GM19438 (cell line): ENCODE results near the gene TMEM139.
A peak's percentile ranks its signal among the peaks of the same experiment; 100 is the strongest.

Experiments used
- ATAC-seq: cut with Tn5 transposase; IDR thresholded peaks from one replicate; pipeline ENCODE4 v1.9.1; 2021; ENCODE audit warnings: low read depth; ENCODE audit not compliant: unreplicated experiment

Gene TMEM139

GRCh38 chr7:143284591-143285469 lies at the start of gene TMEM139:
TSS of gene TMEM139 (plus strand) at chr7:143284958. CDS start at chr7:143285958, 1,000 bp downstream.
- no peak for ATAC-seq

DNA sequence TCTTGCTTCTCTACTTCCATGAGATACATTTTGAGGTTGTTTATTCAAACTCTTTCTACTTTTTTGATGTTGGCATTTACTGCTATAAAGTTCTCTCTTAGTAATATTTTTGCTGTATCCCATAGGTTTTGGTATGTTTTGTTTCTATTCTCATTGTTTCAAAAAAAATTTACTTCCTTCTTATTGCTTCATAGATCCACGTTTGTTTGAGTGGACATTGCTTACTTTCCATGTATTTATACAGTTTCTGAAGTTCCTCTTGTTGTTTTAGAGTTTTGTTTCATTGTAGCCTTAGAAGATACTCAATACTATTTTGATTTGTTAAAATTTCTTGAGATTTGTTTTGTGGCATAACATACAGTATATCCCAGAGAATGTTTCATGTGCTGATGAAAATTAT lies 49.2 kb upstream of the TMEM139 start:
- ATAC-seq: no peak

GRCh38 chr7:143236408-143236990 lies 48.3 kb upstream of the TMEM139 start:
- no peak for ATAC-seq

GRCh38 chr7:143237366-143237765 lies 47.4 kb upstream of the TMEM139 start:
- ATAC-seq: no peak

DNA sequence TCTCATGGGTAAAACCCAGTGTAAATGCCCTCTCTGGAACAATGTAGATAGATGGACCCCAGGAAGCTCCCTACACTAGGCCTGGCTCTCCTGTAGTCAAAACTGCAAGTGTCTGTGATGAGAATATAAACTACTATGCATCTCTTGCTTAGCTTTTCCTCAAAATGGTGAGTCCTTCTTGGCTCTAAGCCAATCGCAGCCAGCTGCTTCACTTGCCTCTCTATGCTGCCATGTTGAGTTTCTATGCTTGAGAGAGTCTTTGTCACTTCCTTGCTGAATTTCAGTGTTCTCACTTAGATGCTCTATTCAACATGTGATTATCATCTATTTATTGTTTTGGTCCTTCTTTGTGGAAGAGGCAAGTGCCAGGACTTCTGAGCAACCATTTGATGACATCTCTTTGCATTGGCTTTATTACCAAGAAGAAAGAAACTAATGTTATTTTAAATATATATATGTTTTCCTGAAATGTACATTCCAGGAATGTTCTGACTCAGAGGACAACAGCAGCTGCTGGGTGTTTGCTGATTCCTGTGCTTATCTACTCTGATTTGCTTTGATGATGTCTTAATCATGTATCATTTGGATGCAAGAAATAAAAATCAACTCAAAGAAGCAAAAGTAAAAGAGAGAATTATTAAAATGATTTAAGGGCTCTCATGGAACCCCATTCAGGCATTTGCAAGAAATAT lies 46.3 kb upstream of the TMEM139 start:
- ATAC-seq: no peak

- no peak for ATAC-seq
These were observed 44.9 kb upstream of the TMEM139 start for GRCh38 chr7:143239813-143240212.

GRCh38 chr7:143240291-143241168 lies 44.2 kb upstream of the TMEM139 start:
- ATAC-seq: peak; percentile 92

DNA sequence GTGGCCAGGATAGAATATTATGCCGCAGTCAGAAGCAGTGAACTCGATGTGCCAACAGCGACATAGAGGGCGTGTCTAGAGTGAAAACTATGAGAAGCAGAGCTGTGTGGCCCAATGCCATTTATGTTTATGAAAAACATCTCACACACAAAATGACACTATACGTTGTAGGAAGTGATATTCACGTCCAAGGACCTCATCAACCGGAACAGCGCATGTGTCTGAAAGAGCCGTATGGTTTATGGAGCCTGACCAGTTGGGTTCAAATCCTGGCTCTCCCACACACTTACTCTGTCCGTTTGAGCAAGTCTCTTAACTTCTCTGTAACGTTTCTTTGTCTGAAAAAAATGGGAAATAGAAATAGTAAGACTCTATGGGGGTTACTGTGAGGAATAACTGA lies 42.5 kb upstream of the TMEM139 start:
- no peak for ATAC-seq

- no peak for ATAC-seq
These were observed 41.6 kb upstream of the TMEM139 start for GRCh38 chr7:143243111-143243510.

DNA sequence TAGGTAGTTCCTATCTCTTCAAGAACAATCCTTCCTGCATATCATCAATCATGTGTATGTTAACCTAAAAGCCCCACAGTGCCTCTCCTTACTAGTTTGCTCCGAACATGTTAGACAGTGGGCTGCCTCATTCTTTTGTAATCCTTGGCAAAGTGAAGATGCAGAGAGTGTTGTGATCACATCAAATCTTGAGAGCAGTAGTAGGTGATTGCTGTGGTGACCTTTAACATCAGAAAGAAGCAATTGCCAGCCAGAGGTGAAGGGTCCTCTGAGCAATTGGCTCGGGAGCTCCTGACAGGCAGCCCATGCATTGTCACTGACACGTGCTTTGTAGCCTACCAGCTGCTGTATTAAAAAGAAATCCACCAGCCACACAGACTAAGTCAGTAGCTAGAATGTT lies 41.1 kb upstream of the TMEM139 start:
- no peak for ATAC-seq

- ATAC-seq: no peak
These were observed 40.4 kb upstream of the TMEM139 start for GRCh38 chr7:143244321-143244720.

GRCh38 chr7:143245123-143245522 lies 39.6 kb upstream of the TMEM139 start:
- ATAC-seq: no peak

- ATAC-seq: no peak
These were observed 37.4 kb upstream of the TMEM139 start for GRCh38 chr7:143247372-143247771.

DNA sequence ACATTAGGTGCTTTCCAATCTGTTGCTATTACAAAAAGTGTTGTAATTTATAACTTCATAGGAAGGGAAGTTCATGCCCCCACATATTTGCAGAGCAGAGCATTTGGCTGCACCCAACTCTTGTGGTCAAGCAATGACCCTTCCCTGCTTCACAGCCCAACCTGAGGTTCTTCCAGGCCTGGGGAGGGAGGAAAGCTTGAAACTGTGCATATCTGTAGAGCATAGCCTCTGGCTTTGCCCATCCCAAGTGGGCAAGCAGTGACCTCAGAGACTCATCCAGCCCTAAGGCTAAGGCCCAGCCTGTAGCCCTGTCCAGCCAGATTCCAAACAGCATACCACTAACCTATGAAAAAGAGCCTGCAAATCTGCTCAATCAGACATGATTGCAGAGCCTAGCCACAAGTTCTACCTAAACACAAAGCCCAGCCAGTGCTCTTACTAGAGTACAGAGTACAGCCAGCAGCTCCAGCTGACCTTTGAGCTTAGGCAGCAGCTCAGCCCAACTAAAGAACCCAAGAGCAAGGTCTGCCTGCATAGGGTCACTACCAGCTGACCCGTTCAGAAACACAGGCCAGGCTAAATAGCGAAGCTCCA lies 35.9 kb upstream of the TMEM139 start:
- ATAC-seq: no peak

GRCh38 chr7:143250199-143250598 lies 34.6 kb upstream of the TMEM139 start:
- no peak for ATAC-seq

- ATAC-seq: no peak
These were observed 33.9 kb upstream of the TMEM139 start for GRCh38 chr7:143250822-143251221.

GRCh38 chr7:143252006-143252405 lies 32.8 kb upstream of the TMEM139 start:
- ATAC-seq: no peak

DNA sequence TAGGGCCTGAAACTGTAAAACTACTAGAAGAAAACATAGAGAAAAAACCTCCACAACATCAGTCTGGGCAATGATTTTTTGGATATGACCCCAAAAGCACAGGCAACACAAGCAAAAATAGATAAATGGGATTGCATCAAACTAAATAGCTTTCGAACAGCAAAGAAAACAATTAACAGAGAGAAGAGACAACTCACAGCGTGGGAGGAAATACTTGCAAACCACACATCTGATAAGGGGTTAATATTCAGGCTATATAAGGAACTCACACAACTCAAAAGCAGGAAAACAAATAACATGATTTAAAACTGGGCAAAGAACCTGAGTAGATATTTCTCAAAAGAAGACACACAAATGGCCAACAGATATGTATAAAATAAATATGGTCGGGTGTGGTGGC lies 29.2 kb upstream of the TMEM139 start:
- ATAC-seq: no peak

- ATAC-seq: no peak
These were observed 28.4 kb upstream of the TMEM139 start for GRCh38 chr7:143256325-143256724.

DNA sequence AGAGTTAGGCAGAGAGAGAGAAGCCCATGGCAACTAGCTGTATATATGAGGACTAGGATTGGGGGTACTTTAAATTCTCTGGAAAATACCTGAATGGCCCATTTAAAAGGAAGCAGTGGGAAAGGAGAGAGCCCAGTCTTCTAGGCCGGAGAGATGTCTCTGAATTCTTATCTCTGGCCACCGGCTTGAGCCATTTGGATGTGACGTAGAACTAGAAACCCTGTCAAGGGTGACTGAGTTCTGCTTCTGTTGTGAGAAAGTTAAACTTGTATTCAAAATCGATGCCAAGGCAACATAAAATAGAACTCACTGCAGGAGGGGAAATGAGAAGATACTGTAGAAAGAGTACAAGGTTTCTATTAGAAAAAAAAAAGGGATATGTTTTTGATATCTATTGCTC lies 27.8 kb upstream of the TMEM139 start:
- ATAC-seq: peak; percentile 71
